K562 (cell line): ENCODE results near the gene SRM. TPM values are rescaled to one million over a fixed set of nuclear protein-coding genes. Genes with fewer than 3 reads are reported as not detected.

Experiments
- ARID3B ChIP-seq: fragments of 250-450 bp; sonication (Bioruptor Pico); IDR thresholded peaks from 2 replicates; pipeline ENCODE4 v1.4.0; 2020; ENCODE audit warnings: borderline replicate concordance
- CHD1 ChIP-seq: fragments of 200-600 bp; sonication (generic); IDR thresholded peaks from one replicate; pipeline ENCODE4 v1.6.1; 2012; ENCODE audit warnings: mild to moderate bottlenecking, moderate library complexity, low read length, inconsistent platforms
- CTCF ChIP-seq, 3 experiments: IDR thresholded peaks in 2 of 3; conservative IDR thresholded peaks in 1 of 3; 2 replicates each; pipeline ENCODE4 v1.5.1; 2011 to 2012; ENCODE audit warnings: low read length in 3 of 3, mild to moderate bottlenecking in 3 of 3, control low read depth in 2 of 3, improper control_type of control experiment in 1 of 3, inconsistent platforms in 1 of 3, low read depth in 1 of 3, mixed read lengths in 1 of 3, moderate library complexity in 1 of 3; ENCODE audit not compliant: insufficient read depth in 2 of 3
- E2F1 ChIP-seq: sonication (generic); formaldehyde crosslinking; IDR thresholded peaks from 2 replicates; pipeline ENCODE4 v1.8.1; 2023; ENCODE audit warnings: mild to moderate bottlenecking, missing genetic modification reagents, moderate library complexity
- HLTF ChIP-seq: fragments of 450-650 bp; IDR thresholded peaks from 2 replicates; pipeline ENCODE4 v1.6.1; 2016
- MAX ChIP-seq: sonication (generic); formaldehyde crosslinking; IDR thresholded peaks from 2 replicates; pipeline ENCODE4 v1.9.0; 2022; ENCODE audit warnings: mild to moderate bottlenecking, missing genetic modification reagents
- MAZ ChIP-seq, 2 experiments: fragments of 450-650 bp in 1 of 2; sonication (generic) in 1 of 2; formaldehyde crosslinking; IDR thresholded peaks in 1 of 2; conservative IDR thresholded peaks in 1 of 2; 2 replicates each; pipeline versions ENCODE4 v1.4.0 to v1.5.0; 2020; ENCODE audit warnings: mild to moderate bottlenecking in 1 of 2, missing genetic modification reagents in 1 of 2
- MEF2D ChIP-seq: conservative IDR thresholded peaks from 2 replicates; pipeline ENCODE4 v1.6.1; 2016; ENCODE audit warnings: low read depth, missing genetic modification characterization, missing compliant biosample characterization
- NFXL1 ChIP-seq: fragments of 450-650 bp; formaldehyde crosslinking; IDR thresholded peaks from 2 replicates; pipeline ENCODE4 v1.4.0; 2021; ENCODE audit warnings: mild to moderate bottlenecking
- POLR2A ChIP-seq: fragments of 450-650 bp; conservative IDR thresholded peaks from 2 replicates; pipeline ENCODE4 v1.6.1; 2016
- RAD21 ChIP-seq, 2 experiments: fragments of 250-450 bp in 1 of 2; fragments of 450-650 bp in 1 of 2; sonication (Bioruptor Pico) in 1 of 2; formaldehyde crosslinking in 1 of 2; IDR thresholded peaks in 1 of 2; conservative IDR thresholded peaks in 1 of 2; 2 replicates each; pipeline versions ENCODE4 v1.4.0 to v1.8.0; 2020 to 2022; ENCODE audit warnings: mild to moderate bottlenecking in 2 of 2, moderate library complexity in 1 of 2
- SIN3A ChIP-seq, 2 experiments: fragments of 150-350 bp in 1 of 2; IDR thresholded peaks; 2 replicates each; pipeline ENCODE4 v1.6.1; 2011 to 2016; ENCODE audit warnings: borderline replicate concordance in 2 of 2, low read depth in 2 of 2, low read length in 2 of 2, mild to moderate bottlenecking in 2 of 2, moderate library complexity in 2 of 2; ENCODE audit not compliant: control insufficient read depth in 1 of 2
- SOX6 ChIP-seq: fragments of 450-650 bp; IDR thresholded peaks from 2 replicates; pipeline ENCODE4 v1.6.1; 2014; ENCODE audit warnings: mild to moderate bottlenecking
- STAT6 ChIP-seq: sonication (generic); formaldehyde crosslinking; IDR thresholded peaks from 2 replicates; pipeline ENCODE4 v1.8.1; 2023; ENCODE audit warnings: mild to moderate bottlenecking, missing genetic modification reagents
- TOE1 ChIP-seq, 2 experiments: fragments of 450-650 bp in 1 of 2; sonication (generic) in 1 of 2; formaldehyde crosslinking in 1 of 2; IDR thresholded peaks; 2 replicates each; pipeline versions ENCODE4 v1.7.1 to v1.8.0; 2016 to 2022; ENCODE audit warnings: borderline replicate concordance in 2 of 2, mild to moderate bottlenecking in 2 of 2, antibody characterized with exemption in 1 of 2, inconsistent platforms in 1 of 2, low read depth in 1 of 2, missing genetic modification reagents in 1 of 2, moderate library complexity in 1 of 2
- ZNF583 ChIP-seq: fragments of 250-450 bp; sonication (Bioruptor Pico); IDR thresholded peaks from 2 replicates; pipeline ENCODE4 v1.4.0; 2020
- ZNF717 ChIP-seq: fragments of 250-450 bp; sonication (Bioruptor Pico); IDR thresholded peaks from 2 replicates; pipeline ENCODE4 v1.5.0; 2021
- ZNF75A ChIP-seq: fragments of 450-650 bp; formaldehyde crosslinking; IDR thresholded peaks from 2 replicates; pipeline ENCODE4 v1.4.0; 2020; ENCODE audit warnings: mild to moderate bottlenecking
- polyA plus RNA-seq, 8 experiments: library from polyadenylated mRNA; depleted of rRNA in 4 of 8; stranded (reverse) in 5 of 8; unstranded in 3 of 8; fragments of >200 nt; fragmentation: Nextera tagmentation in 2 of 8; fragmentation: Illumina TruSeq in 1 of 8; extraction: Ambion mirVana in 2 of 8; extraction: Trizol in 1 of 8; gene quantifications; 2 replicates each; pipeline versions ENCODE4 v1.2.1 to v1.2.3, GENCODE V29; 2011 to 2014; ENCODE audit warnings: inconsistent platforms in 1 of 8, missing spikeins in 1 of 8
- total RNA-seq, 7 experiments: library from RNA; depleted of rRNA in 6 of 7; stranded (reverse); fragments of >200 nt in 6 of 7; fragmentation: Illumina TruSeq in 2 of 7; extraction: Trizol in 2 of 7; gene quantifications; 2 replicates each; pipeline versions ENCODE4 v1.2.1 to v1.2.3, GENCODE V29; 2011 to 2021; ENCODE audit warnings: low replicate concordance in 1 of 7

Gene SRM
- total and polyA plus RNA-seq, 9 of the 15 experiments (the other 6 are each of a cell fraction or from before 2014, with no cell fraction given) = 23.9 to 373 (median 82.5) TPM

GRCh38 chr1:11052839-11053757 lies 6.7 kb downstream of the SRM start (continued):
- TF ChIP-seq CTCF (IDR thresholded peaks at IDR 0.05 in 2 of 3, conservative IDR thresholded peaks at IDR 0.05 in 1 of 3; ENCODE audit: insufficient read depth in 2 of 3, low read depth in 1 of 3, low read length in 3 of 3) = peak in 2 of 3 experiments; percentile 27 to 28; a peak in 1 of 6 replicates
- TF ChIP-seq STAT6 (CRISPR knock-in tag) = no peak
- peak; percentile 69 for TF ChIP-seq MAX (CRISPR knock-in tag)
- no peak for TF ChIP-seq MAZ (CRISPR knock-in tag; conservative IDR thresholded peaks at IDR 0.05 in 1 of 2, IDR thresholded peaks at IDR 0.05 in 1 of 2)
- TF ChIP-seq MEF2D = no peak
- no peak for TF ChIP-seq SOX6
- no peak for TF ChIP-seq ZNF583 (CRISPR knock-in tag)
- TF ChIP-seq TOE1 (IDR thresholded peaks at IDR 0.05; ENCODE audit: borderline replicate concordance) = no peak
- TF ChIP-seq TOE1 (CRISPR knock-in tag; IDR thresholded peaks at IDR 0.05; ENCODE audit: borderline replicate concordance, low read depth) = no peak
- TF ChIP-seq ZNF717 (CRISPR knock-in tag) = no peak
- TF ChIP-seq POLR2A = peak; percentile 76
- no peak for TF ChIP-seq CHD1
- no peak for TF ChIP-seq HLTF
- no peak for TF ChIP-seq NFXL1 (CRISPR knock-in tag)
- TF ChIP-seq SIN3A (IDR thresholded peaks at IDR 0.05; ENCODE audit: borderline replicate concordance in 2 of 2, control insufficient read depth in 1 of 2, low read depth in 2 of 2, low read length in 2 of 2) = 0 out of 4 replicates have a peak, but pooled peaks of 1 of the 2 experiments have one; percentile 9
- no peak for TF ChIP-seq ARID3B (CRISPR knock-in tag)
- no peak for TF ChIP-seq E2F1 (CRISPR knock-in tag)
- peak in 1 of 2 experiments; percentile 15; a peak in 1 of 4 replicates for TF ChIP-seq RAD21 (CRISPR knock-in tag; conservative IDR thresholded peaks at IDR 0.05 in 1 of 2, IDR thresholded peaks at IDR 0.05 in 1 of 2)
- no peak for TF ChIP-seq ZNF75A
